Right ventricle myocardium inferior (tissue), 1 donor: Measurements from ENCODE around the gene ENTPD7. TPM values are rescaled to one million over a fixed set of nuclear protein-coding genes. Genes with fewer than 3 reads are reported as not detected.

Experiments
- ATAC-seq: fragments of 200-7000 bp; cut with Tn5 transposase; one replicate; pipeline ENCODE4 v1.9.1; 2020; ENCODE audit warnings: mild to moderate bottlenecking, moderate library complexity
- DNase-seq: peaks from one replicate; pipeline ENCODE4 v3.0.0; 2021; ENCODE audit errors: missing footprints
- intact Hi-C: fragments of 100-400 bp; cut with DNase I; formaldehyde crosslinking; loops from one replicate; pipeline ENCODE4 v1.11.0; 2022
- total RNA-seq: library from RNA; stranded (reverse); fragmentation: NEBNext Ultra II Directional; extraction: Animal tissue kit (Norgen Biotek cat#: 25700); gene quantifications from one replicate; pipeline ENCODE4 v1.2.1, GENCODE V29; 2021
- donor health status: DM: no; HTN: yes; CAD: no; lungs with severe emphysema.

The ENTPD7 gene
- total RNA-seq, 1 donor from 2014 or later, result 1.4 TPM

- intact Hi-C loops, result no loop called here
- ATAC-seq (no peak), DNase-seq (no peak)
Observed at GRCh38 chr10:99630991-99631390, 28.3 kb upstream of the ENTPD7 start.

- intact Hi-C loops, result no loop called here
- ATAC-seq (no peak), DNase-seq (no peak)
Observed at GRCh38 chr10:99631496-99631895, 27.8 kb upstream of the ENTPD7 start.

GRCh38 chr10:99633832-99634231 lies 25.5 kb upstream of the ENTPD7 start:
- intact Hi-C loops, result no loop called here
- no peak for ATAC-seq

GRCh38 chr10:99647601-99648151 lies 11.6 kb upstream of the ENTPD7 start:
- ATAC-seq (no peak), DNase-seq (no peak)
- intact Hi-C loops, result no loop called here

More at GRCh38 chr10:99633832-99634231, 25.5 kb upstream of the ENTPD7 start:
- DNase-seq, result no peak

GRCh38 chr10:99648717-99649116 lies 10.6 kb upstream of the ENTPD7 start:
- DNase-seq, result no peak
- no peak for ATAC-seq
- intact Hi-C loops, result no loop called here

GRCh38 chr10:99652800-99653390 lies 6.4 kb upstream of the ENTPD7 start:
- intact Hi-C loops, result no loop called here
- DNase-seq, result no peak
- no peak for ATAC-seq

- ATAC-seq, result no peak
- DNase-seq, result no peak
- intact Hi-C loops, result no loop called here
Observed at GRCh38 chr10:99654390-99655175, 4.7 kb upstream of the ENTPD7 start.

GRCh38 chr10:99656199-99657064 lies 2.9 kb upstream of the ENTPD7 start:
- no peak for ATAC-seq
- intact Hi-C loops, result no loop called here
- no peak for DNase-seq

GRCh38 chr10:99658622-99659030 lies 683 bp upstream of the ENTPD7 start:
- DNase-seq (peak; percentile 87), ATAC-seq (no peak)
- intact Hi-C loops, result loop anchor here (2.0 kb wide), 1 partner anchor 38 kb away; the partner anchor contains the start of gene SLC25A28

- no peak for DNase-seq
- no peak for ATAC-seq
- intact Hi-C loops, result loop anchor here (2.0 kb wide), 1 partner anchor 39 kb away; the partner anchor contains the start of gene SLC25A28
Observed at GRCh38 chr10:99659868-99660366, 608 bp downstream of the ENTPD7 start.

- ATAC-seq (no peak), DNase-seq (no peak)
- intact Hi-C loops, result no loop called here
Observed at GRCh38 chr10:99660662-99661376, 1.5 kb downstream of the ENTPD7 start.

- intact Hi-C loops, result no loop called here
- ATAC-seq, result no peak
Observed at GRCh38 chr10:99661377-99661763, 2.1 kb downstream of the ENTPD7 start.

GRCh38 chr10:99665304-99665703 lies 6.0 kb downstream of the ENTPD7 start:
- DNase-seq (no peak), ATAC-seq (no peak)
- intact Hi-C loops, result no loop called here

More at GRCh38 chr10:99661377-99661763, 2.1 kb downstream of the ENTPD7 start:
- DNase-seq, result no peak

- no peak for DNase-seq
- ATAC-seq, result no peak
- intact Hi-C loops, result no loop called here
Observed at GRCh38 chr10:99667108-99667751, 7.9 kb downstream of the ENTPD7 start.

- ATAC-seq (no peak), DNase-seq (no peak)
- intact Hi-C loops, result no loop called here
Observed at GRCh38 chr10:99671386-99671785, 12.1 kb downstream of the ENTPD7 start.

- intact Hi-C loops, result no loop called here
- DNase-seq (no peak), ATAC-seq (no peak)
Observed at GRCh38 chr10:99672884-99673283, 13.6 kb downstream of the ENTPD7 start.

GRCh38 chr10:99673492-99673891 lies 14.2 kb downstream of the ENTPD7 start:
- no peak for DNase-seq
- ATAC-seq, result no peak
- intact Hi-C loops, result no loop called here

- ATAC-seq (no peak), DNase-seq (no peak)
- intact Hi-C loops, result no loop called here
Observed at GRCh38 chr10:99674762-99675161, 15.5 kb downstream of the ENTPD7 start.
